Ovary (tissue), 9 donors: ENCODE results near the gene FAM124B. TPM values are rescaled to one million over a fixed set of nuclear protein-coding genes. Genes with fewer than 3 reads are reported as not detected.

ENCODE experiments used
- DNase-seq, 5 donors: peaks; one replicate each; pipeline ENCODE4 v3.0.0-alpha.2; 2019 to 2020
- H3K27ac ChIP-seq, 2 donors: fragments of 200-600 bp; one replicate each; pipeline versions ENCODE4 v1.5.1 to v1.8.0; 2019 to 2022
- H3K27me3 ChIP-seq: fragments of 200-600 bp; one replicate; pipeline ENCODE4 v1.8.0; 2022
- H3K36me3 ChIP-seq: fragments of 200-600 bp; sonication (generic); one replicate; pipeline ENCODE4 v1.5.1; 2019
- H3K4me1 ChIP-seq: one replicate; pipeline ENCODE4 v1.8.1; 2013; ENCODE audit warnings: mild to moderate bottlenecking, moderate library complexity; ENCODE audit not compliant: insufficient read depth
- H3K4me3 ChIP-seq: fragments of 200-600 bp; sonication (generic); one replicate; pipeline ENCODE4 v1.5.1; 2017
- H3K9me3 ChIP-seq, 2 donors: fragments of 200-600 bp in 1 of 2; sonication (generic) in 1 of 2; one replicate each; pipeline versions ENCODE4 v1.5.1 to v1.8.1; 2013 to 2019; ENCODE audit warnings: mild to moderate bottlenecking in 1 of 2, moderate library complexity in 1 of 2
- CTCF ChIP-seq, 3 donors: fragments of 450-650 bp in 2 of 3; fragments of 200-600 bp in 1 of 3; IDR thresholded peaks; one replicate each; pipeline versions ENCODE4 v1.5.1 to v1.8.0; 2016 to 2022; ENCODE audit warnings: antibody characterized with exemption in 3 of 3, mild to moderate bottlenecking in 1 of 3
- EP300 ChIP-seq: sonication (generic); formaldehyde crosslinking; IDR thresholded peaks from one replicate; pipeline ENCODE4 v1.6.1; 2017; ENCODE audit warnings: antibody characterized with exemption
- POLR2A ChIP-seq: fragments of 450-650 bp; IDR thresholded peaks from one replicate; pipeline ENCODE4 v1.6.1; 2017; ENCODE audit warnings: antibody characterized with exemption, mild to moderate bottlenecking, moderate library complexity
- WGBS, 3 donors: extraction: QIAGEN DNeasy Blood & Tissue Kit in 1 of 3; methylation state at CpG; one replicate each; pipeline versions ENCODE4 v1.1.5 to v1.1.7; 2013 to 2017; 5-methylcytosine and 5-hydroxymethylcytosine counted together
- intact Hi-C, 4 donors: fragments of 100-400 bp; cut with DNase I; formaldehyde crosslinking; loops; one replicate each; pipeline versions ENCODE4 v1.11.0 to v1.15.1; 2022 to 2023
- polyA plus RNA-seq, 2 donors: library from polyadenylated mRNA; stranded (reverse); fragments of 200-250 nt in 1 of 2; fragments of 350-450 nt in 1 of 2; fragmentation: Illumina TruSeq in 1 of 2; extraction: RNeasy Lipid Tissue Mini Kit (QIAGEN cat#74804) in 1 of 2; gene quantifications; one replicate each; pipeline ENCODE4 v1.2.3, GENCODE V29; 2013 to 2014
- total RNA-seq, 7 donors: library from RNA; depleted of rRNA in 2 of 7; stranded (reverse); fragments of >200 nt in 2 of 7; fragmentation: NEBNext Ultra II Directional in 3 of 7; extraction: Animal tissue kit (Norgen Biotek cat#: 25700) in 3 of 7; gene quantifications; one replicate each; pipeline versions ENCODE4 v1.1.0 to v1.2.4, GENCODE V29; 2016 to 2023
- donor health status: DM: no; HTN: no; CAD: no; lungs with moderate emphysema.
- donor health status: DM: no; HTN: no; CAD: no.
- donor health status: Bipolar disorder and iron deficiency.
- donor health status: DM: yes; HTN: yes; CAD: no.
- donor health status: DM: no; HTN: no; CAD: no.
- donor health status: DM: yes; HTN: yes; CAD: no.

Gene FAM124B
- total and polyA plus RNA-seq, 9 donors = 0.11 to 3.0 (median 1.1) TPM

GRCh38 chr2:224426656-224427055 lies 24.7 kb upstream of the FAM124B start:
- TF ChIP-seq EP300 (no peak), CTCF (IDR thresholded peaks at IDR 0.05) (no peak), POLR2A (no peak)
- WGBS, 3 donors = 70 to 78% (median 76%) methylated on average over 3 of the region's 3 CpGs
- intact Hi-C loops = no loop called here
- no peaks in the 10 kb centered on the region for H3K9me3 ChIP-seq
- H3K36me3 ChIP-seq = no peaks in the 10 kb centered on the region
- H3K4me3 ChIP-seq = no peak overlapping the region
- H3K27me3 ChIP-seq = no peaks in the 10 kb centered on the region
- H3K27ac ChIP-seq = no peak overlapping the region
- DNase-seq = no peak
- H3K4me1 ChIP-seq = no peaks in the 10 kb centered on the region

- no peak for DNase-seq
- TF ChIP-seq CTCF (IDR thresholded peaks at IDR 0.05) = no peak
- no peak for TF ChIP-seq EP300
- TF ChIP-seq POLR2A = no peak
- Histone ChIP-seq H3K4me3 (no peak overlapping the region), H3K27ac (no peak overlapping the region), H3K9me3 (peaks cover 0 to 4% of the 10 kb centered on the region in 2 donors), H3K27me3 (no peaks in the 10 kb centered on the region), H3K36me3 (no peaks in the 10 kb centered on the region), H3K4me1 (no peaks in the 10 kb centered on the region)
- intact Hi-C loops = no loop called here
- WGBS, 3 donors = 84 to 94% (median 89%) methylated on average over 2 of the region's 2 CpGs
Measured at GRCh38 chr2:224421065-224421464, 19.2 kb upstream of the FAM124B start.

- H3K27ac ChIP-seq = no peak overlapping the region
- peaks cover 0 to 4% of the 10 kb centered on the region in 2 donors for H3K9me3 ChIP-seq
- H3K36me3 ChIP-seq = no peaks in the 10 kb centered on the region
- intact Hi-C loops = no loop called here
- 82 to 94% (median 85%) methylated on average over 4 of the region's 4 CpGs for WGBS, 3 donors
- H3K27me3 ChIP-seq = no peaks in the 10 kb centered on the region
- no peak overlapping the region for H3K4me3 ChIP-seq
- H3K4me1 ChIP-seq = no peaks in the 10 kb centered on the region
- no peak for TF ChIP-seq EP300
- DNase-seq = no peak
Measured at GRCh38 chr2:224417947-224418346, 16.0 kb upstream of the FAM124B start.

- Histone ChIP-seq H3K4me3 (no peak overlapping the region), H3K27ac (no peak overlapping the region), H3K36me3 (no peaks in the 10 kb centered on the region), H3K27me3 (no peaks in the 10 kb centered on the region), H3K9me3 (peaks cover 0 to 4% of the 10 kb centered on the region in 2 donors), H3K4me1 (no peaks in the 10 kb centered on the region)
- 68 to 75% (median 72%) methylated on average over 1 of the region's 1 CpG for WGBS, 3 donors
- DNase-seq = no peak
- intact Hi-C loops = no loop called here
- TF ChIP-seq EP300 (no peak), POLR2A (no peak), CTCF (IDR thresholded peaks at IDR 0.05) (no peak)
Measured at GRCh38 chr2:224417361-224417729, 15.4 kb upstream of the FAM124B start.

- peaks cover 0 to 4% of the 10 kb centered on the region in 2 donors for H3K9me3 ChIP-seq
- H3K36me3 ChIP-seq = no peaks in the 10 kb centered on the region
- WGBS, 3 donors = 83 to 91% (median 88%) methylated on average over 5 of the region's 5 CpGs
- H3K4me3 ChIP-seq = no peak overlapping the region
- no peak overlapping the region for H3K27ac ChIP-seq
- DNase-seq = no peak
- intact Hi-C loops = no loop called here
- no peaks in the 10 kb centered on the region for H3K4me1 ChIP-seq
- TF ChIP-seq POLR2A (no peak), CTCF (IDR thresholded peaks at IDR 0.05) (no peak)
- H3K27me3 ChIP-seq = no peaks in the 10 kb centered on the region
Measured at GRCh38 chr2:224416656-224417360, 14.9 kb upstream of the FAM124B start.
